LNCAP (cell line): ENCODE measurements around the gene CBY2.

Experiments
- TF ChIP-seq, protein P1 (sequence below): fragments of 450-650 bp; IDR thresholded peaks from 2 replicates; pipeline ENCODE4 v1.5.1; 2017; ENCODE audit warnings: mild to moderate bottlenecking

Gene CBY2

GRCh38 chr13:45742985-45743384 is 40.9 kb downstream of the CBY2 start:
- TF ChIP-seq, protein P1, sequence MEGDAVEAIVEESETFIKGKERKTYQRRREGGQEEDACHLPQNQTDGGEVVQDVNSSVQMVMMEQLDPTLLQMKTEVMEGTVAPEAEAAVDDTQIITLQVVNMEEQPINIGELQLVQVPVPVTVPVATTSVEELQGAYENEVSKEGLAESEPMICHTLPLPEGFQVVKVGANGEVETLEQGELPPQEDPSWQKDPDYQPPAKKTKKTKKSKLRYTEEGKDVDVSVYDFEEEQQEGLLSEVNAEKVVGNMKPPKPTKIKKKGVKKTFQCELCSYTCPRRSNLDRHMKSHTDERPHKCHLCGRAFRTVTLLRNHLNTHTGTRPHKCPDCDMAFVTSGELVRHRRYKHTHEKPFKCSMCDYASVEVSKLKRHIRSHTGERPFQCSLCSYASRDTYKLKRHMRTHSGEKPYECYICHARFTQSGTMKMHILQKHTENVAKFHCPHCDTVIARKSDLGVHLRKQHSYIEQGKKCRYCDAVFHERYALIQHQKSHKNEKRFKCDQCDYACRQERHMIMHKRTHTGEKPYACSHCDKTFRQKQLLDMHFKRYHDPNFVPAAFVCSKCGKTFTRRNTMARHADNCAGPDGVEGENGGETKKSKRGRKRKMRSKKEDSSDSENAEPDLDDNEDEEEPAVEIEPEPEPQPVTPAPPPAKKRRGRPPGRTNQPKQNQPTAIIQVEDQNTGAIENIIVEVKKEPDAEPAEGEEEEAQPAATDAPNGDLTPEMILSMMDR: no peak

DNA sequence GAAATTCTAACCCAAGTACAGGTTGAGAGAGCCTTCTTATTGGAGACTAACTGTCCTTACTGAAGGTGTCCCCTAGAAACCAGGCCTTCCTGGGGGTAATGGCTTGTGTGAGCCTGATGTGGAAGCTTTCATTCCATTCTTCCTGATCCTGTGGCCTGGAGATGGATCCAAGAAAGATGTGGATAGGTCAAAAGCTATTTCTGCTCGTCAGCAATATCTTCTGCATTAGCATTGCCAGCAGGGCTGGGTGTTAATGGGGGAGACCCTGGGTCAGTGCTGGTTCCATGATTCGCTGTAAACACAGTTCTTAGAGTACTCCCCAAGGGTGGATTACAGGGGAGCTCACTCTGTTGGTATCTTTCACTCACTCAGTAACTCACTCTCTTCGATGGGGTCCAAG is 42.9 kb downstream of the CBY2 start:
- TF ChIP-seq, protein P1: no peak

DNA sequence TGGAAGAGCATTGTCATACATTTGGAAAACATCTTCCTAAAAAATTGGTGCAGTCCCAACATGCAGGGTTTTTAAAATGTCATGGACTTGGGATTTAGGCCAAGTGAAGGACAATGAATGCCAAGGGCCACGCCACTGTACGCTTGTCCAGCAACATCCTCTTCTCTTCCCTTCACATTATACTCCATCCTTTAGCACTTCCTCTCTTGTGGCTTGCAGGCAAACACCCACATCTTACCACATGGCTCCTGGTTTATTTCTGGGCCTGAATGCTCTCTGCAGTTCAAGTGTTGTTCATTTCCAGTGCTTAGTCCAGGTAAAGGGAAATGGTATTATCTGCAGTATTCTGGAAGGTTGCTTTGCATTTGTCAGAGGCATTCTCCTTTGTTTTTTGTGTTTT is 45.0 kb downstream of the CBY2 start:
- TF ChIP-seq, protein P1: no peak

DNA sequence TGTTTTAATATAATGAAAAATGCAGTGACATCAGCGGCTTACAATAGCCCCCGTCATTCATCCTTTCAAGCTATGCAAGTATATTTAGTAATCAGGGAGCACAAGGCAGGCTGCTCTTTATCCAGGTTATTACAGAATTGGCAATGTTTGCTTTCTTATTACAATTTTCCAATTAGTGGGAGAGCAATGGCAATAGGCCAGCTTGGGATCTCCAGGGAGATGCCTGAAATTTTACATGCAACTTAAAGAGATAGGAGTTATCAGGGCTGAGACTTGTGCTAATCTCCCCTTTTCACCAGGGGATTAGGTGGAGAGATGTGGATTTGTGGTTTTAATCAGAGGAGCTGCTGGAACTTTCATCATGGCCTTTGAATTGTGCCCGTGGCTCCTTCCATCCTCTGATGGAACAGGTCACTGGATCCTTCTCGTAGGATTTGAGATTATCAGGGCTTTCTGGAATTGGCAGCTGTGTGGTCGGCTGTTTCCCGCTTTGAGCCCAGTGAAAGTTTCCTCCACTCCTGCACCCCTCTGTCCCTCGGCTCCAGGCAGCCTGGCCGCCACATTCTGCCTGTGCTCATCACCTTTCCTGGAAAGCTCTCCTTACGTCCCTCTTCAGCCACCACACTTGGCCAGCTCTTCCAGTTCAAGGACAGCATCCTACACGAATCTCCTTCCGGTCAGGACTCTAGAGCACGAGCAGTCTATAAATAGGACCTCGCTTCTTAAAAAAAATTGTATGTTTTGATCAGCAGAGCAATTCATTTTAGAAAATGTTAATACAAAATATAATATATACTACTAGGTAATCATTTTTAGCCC is 47.0 kb downstream of the CBY2 start:
- TF ChIP-seq, protein P1: no peak

- TF ChIP-seq, protein P1: no peak
Measured at GRCh38 chr13:45750566-45750965, 48.4 kb downstream of the CBY2 start.

DNA sequence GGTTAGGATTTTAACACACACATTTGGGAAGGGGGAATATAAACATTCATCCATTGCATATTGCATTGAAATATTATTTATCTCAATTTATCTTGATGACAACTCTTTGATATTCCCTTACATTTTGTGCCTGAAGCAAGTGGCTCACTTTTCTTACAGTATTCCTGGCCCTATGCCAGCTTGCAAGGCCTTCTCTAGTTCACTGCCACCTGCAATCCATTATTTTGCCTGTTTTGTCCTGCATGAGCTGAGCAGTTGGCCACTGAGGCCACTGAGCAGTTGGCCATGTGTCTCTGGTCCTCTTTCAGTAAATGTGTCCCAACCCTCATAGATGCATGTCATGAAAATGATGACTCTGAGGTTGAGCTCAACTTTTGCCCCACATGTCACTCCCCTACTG is 49.8 kb downstream of the CBY2 start:
- TF ChIP-seq, protein P1: no peak

GRCh38 chr13:45752510-45752909 is 50.4 kb downstream of the CBY2 start:
- TF ChIP-seq, protein P1: no peak
